CD4-positive, alpha-beta T cell treated with Interferon gamma for 1 hour (primary cell): Measurements from ENCODE around the gene SMARCA4.

Experiments used
- DNase-seq: peaks from one replicate; pipeline ENCODE4 v3.0.0-alpha.2; 2020

The SMARCA4 gene

GRCh38 chr19:11017275-11018035 lies 56.6 kb downstream of the SMARCA4 start:
- DNase-seq: no peak

- no peak for DNase-seq
These were observed 57.3 kb downstream of the SMARCA4 start for GRCh38 chr19:11018179-11018578.

DNA sequence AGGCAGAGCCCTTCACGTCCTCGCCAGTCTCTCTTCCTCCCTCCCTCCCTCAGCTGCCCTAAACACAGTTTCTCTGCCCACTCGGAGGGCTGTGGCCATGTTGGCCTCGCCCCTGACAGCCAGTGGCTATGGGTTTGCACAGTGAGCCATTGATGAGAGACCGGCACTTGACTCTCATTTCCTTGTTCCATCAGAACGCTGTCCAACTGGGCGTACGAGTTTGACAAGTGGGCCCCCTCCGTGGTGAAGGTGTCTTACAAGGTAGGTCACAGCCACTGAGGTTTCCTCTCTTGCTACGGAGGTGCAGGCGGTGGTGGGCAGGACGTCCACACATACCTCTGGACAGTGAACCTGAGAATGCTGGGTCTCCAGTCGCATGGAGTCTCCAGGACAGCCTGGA lies 57.9 kb downstream of the SMARCA4 start:
- no peak for DNase-seq

GRCh38 chr19:11019262-11019661 lies 58.4 kb downstream of the SMARCA4 start:
- no peak for DNase-seq

DNA sequence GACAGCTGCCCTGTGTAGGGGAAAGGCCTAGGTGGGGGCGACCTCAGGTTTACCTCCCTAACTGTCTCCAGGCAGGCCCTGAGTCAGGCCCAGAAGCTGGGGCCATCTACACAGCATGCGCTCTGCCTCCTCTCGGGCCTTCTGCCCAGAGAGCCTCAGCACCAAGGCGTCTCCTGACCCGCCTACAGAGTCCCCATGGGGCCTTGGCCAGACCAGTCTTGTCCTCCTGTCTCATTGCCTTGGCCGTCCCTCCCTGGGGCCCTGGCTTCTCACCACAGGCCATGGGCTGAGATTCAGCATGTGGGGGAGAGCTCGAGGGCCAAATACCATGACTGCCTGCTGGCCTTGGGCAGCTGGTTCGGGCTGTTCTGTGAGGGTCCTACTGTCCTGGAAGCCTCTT lies 59.0 kb downstream of the SMARCA4 start:
- no peak for DNase-seq

DNA sequence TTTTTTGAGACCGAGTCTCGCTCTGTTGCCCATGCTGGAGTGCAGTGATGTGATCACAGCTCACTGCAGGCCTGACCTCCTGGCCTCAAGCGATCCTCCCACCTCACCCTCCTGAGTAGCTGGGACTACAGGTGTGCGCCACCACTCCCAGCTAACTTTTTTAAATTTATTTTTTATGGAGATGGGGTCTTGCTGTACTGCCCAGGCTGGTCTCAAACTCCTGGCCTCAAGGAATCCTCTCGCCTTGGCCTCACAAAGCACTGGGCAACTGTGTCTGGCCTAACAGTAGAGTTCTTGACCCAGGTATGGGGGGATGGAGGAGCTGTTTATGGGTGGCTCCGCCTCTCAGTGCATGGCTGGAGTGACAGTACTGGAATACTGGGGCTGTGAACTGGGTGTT lies 59.6 kb downstream of the SMARCA4 start:
- DNase-seq: no peak

- DNase-seq: no peak
These were observed 60.3 kb downstream of the SMARCA4 start for GRCh38 chr19:11020982-11021759.

- DNase-seq: no peak
These were observed 60.9 kb downstream of the SMARCA4 start for GRCh38 chr19:11021760-11022144.

GRCh38 chr19:11023016-11023415 lies 62.2 kb downstream of the SMARCA4 start:
- no peak for DNase-seq

DNA sequence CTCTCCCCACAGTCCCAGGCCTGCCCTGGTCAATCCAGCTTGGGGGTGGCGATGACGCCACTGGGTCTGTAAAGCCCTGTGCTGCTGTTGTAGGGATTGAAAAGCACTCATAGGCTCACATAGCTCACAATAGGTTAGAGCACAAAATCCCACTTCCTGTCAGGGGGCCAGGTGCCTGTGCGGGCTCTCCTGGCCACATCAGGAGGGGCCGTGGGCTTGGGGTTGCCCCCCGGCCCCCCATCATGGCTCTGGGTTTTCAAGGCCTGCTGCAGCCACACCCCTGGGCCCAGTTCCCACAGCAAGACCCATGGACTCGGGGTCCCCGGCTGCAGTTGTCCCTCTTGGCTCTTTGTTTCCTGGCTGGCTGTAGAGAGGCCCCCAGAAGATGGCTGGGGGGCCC lies 62.9 kb downstream of the SMARCA4 start:
- DNase-seq: no peak

- no peak for DNase-seq
These were observed 63.4 kb downstream of the SMARCA4 start for GRCh38 chr19:11024259-11024658.

DNA sequence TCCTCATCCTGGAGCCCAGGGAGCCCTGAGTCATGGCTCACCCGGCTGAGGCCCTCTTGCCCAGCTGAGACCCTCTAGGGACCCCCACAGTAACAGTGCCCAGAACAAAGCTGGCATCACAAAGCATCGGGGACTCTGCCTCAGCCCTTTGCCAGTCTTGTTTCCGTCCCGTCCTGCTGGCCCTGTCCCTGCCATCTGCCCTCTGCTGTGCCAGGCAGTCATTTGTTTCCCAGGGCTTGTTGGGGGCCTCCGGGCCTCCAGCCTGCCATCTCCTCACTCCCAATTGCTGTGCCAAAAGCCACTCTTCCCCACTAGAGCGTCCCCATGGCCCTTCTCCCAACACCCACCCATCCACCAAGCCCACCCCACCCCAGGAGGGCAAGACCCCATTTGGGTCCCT lies 64.2 kb downstream of the SMARCA4 start:
- DNase-seq: no peak

GRCh38 chr19:11025445-11025844 lies 64.6 kb downstream of the SMARCA4 start:
- DNase-seq: no peak

DNA sequence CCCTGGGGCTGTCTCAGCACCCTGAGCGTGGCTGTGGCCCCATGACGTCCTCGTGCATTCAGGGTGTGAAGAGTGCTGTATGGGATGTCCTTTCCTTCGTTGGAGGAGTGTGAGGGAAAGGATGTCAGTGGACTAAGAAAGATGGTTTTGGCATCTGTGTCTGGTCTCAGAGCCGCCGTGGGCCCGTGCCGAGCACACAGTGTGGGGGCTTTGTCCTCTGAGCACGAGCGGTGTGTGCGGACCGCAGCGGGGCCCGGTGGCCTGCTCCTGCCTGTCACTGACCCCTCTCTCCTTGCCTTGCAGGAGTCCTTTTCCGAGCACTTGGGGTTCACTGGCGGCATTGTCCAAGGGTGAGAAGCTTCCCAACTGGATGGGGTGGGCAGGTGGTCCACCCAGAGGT lies 65.2 kb downstream of the SMARCA4 start:
- DNase-seq: no peak

DNA sequence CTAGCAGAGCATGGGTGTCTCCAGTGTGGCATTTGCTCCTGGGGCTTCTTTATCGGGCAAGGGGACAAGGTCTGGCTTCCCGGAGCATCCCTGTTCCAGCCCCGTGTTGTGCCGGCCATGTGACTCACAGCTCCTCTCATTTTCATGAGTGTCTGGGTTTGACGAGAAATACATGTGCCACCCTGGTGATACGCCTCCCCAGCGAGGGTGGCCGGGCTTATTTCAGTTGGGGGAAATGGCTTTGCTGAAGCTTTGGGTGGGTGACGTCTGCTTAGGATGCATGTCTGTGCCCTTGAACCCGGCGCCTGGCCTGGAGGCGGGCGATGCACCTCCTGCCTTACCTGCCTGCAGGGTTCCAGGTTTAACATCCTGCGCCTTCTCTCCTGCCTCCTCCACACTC lies 66.6 kb downstream of the SMARCA4 start:
- no peak for DNase-seq

DNA sequence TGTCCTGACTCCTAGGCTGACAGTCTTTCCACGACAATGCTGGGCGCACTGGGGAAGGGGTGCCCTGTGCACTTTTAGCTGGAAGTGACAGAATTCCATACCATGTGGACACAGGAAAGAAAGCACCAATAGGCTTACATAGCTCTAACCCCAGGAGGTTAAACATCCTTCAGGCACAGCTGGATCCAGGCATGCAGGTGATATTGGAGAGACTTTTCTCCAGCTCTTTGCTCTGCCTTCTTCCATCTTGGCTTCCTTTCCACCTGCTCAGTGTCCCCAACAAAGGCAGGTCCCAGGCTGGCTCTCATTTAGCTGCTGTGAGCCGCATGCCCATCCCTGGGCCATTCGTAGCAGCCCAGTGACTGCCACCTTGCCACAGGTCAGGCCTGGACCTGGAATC lies 67.3 kb downstream of the SMARCA4 start:
- no peak for DNase-seq

GRCh38 chr19:11031421-11032070 lies 70.7 kb downstream of the SMARCA4 start:
- no peak for DNase-seq

DNA sequence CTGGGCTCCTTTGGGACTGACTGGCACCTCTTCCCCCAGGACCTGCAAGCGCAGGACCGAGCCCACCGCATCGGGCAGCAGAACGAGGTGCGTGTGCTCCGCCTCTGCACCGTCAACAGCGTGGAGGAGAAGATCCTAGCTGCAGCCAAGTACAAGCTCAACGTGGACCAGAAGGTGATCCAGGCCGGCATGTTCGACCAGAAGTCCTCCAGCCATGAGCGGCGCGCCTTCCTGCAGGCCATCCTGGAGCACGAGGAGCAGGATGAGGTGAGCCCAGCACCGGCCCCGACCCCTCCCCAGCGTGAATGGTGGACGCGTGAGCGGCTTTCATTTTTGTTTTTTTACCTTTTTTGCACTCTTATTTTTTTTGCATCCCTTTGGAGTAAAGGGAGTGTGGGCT lies 72.4 kb downstream of the SMARCA4 start:
- no peak for DNase-seq

GRCh38 chr19:11033763-11034162 lies 72.9 kb downstream of the SMARCA4 start:
- no peak for DNase-seq

DNA sequence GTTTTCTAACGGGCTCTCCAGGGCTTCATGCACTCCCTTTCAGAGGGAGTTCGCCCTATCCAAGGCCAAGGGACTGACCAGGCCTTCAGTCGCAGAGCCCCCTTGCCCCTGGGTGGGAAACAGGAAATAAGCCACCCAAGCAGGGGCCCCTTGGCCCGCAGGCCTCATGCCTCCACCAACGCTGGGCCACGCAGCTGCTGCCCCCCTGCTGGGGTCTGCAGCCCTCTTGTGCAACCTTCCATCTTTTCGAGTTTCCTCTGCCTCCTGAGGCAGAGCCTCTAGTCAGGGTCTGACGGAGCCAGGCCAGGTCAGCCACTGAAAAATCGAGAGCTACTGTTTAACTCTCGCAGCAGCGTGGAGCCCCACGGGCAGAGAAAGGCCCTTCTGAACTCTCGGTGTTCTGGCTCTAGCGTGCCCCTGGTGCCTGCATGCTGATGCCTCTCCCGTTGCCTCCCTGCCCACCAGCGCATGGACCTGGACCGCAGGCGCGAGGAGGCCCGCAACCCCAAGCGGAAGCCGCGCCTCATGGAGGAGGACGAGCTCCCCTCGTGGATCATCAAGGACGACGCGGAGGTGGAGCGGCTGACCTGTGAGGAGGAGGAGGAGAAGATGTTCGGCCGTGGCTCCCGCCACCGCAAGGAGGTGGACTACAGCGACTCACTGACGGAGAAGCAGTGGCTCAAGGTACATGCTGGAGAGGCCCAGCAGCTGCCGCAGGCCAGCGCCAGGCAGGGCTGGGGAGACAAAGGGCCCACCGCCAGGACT lies 73.8 kb downstream of the SMARCA4 start:
- no peak for DNase-seq

GRCh38 chr19:11035441-11036377 lies 74.9 kb downstream of the SMARCA4 start:
- DNase-seq: peak; percentile 85

GRCh38 chr19:11038511-11038910 lies 77.7 kb downstream of the SMARCA4 start:
- no peak for DNase-seq
